ENCODE results near the gene ST8SIA6.

Gene ST8SIA6

GRCh38 chr10:17475661-17476060 lies 21.3 kb upstream of the ST8SIA6 start:
- Histone ChIP-seq H2AFZ (ENCODE audit: low read depth, low read length, severe bottlenecking) (no peak overlapping the region), H3K27ac (ENCODE audit: low read depth, low read length) (no peak overlapping the region), H3K4me3 (ENCODE audit: insufficient read depth, low read length, poor library complexity, severe bottlenecking) (no peak overlapping the region), H3K9me3 (ENCODE audit: insufficient read depth, low read length) (no peaks in the 10 kb centered on the region), H3K79me2 (ENCODE audit: insufficient read depth, low read length) (no peaks in the 10 kb centered on the region), H3K36me3 (ENCODE audit: low read length) (no peaks in the 10 kb centered on the region), H4K20me1 (ENCODE audit: low read depth, low read length) (no peaks in the 10 kb centered on the region), H3K9ac (ENCODE audit: low read length) (no peak overlapping the region), H3F3A (ENCODE audit: insufficient read depth) (no peaks in the 10 kb centered on the region), H3K4me2 (ENCODE audit: low read depth, low read length, poor library complexity, severe bottlenecking) (no peak overlapping the region), H3K27me3 (ENCODE audit: low read length) (no peaks in the 10 kb centered on the region), H3K9me2 (replicated peaks; ENCODE audit: insufficient read depth, low read length) (no peaks in the 10 kb centered on the region)
- TF ChIP-seq CTCF (IDR thresholded peaks at IDR 0.05; ENCODE audit: insufficient read depth, low read length, poor library complexity, severe bottlenecking) (no peak), EZH2phosphoT487 (conservative IDR thresholded peaks at IDR 0.05; ENCODE audit: low read length) (no peak)

- H3K9me3 ChIP-seq (ENCODE audit: insufficient read depth, low read length), result no peaks in the 10 kb centered on the region
- no peaks in the 10 kb centered on the region for H3K27me3 ChIP-seq (ENCODE audit: low read length)
- no peaks in the 10 kb centered on the region for H4K20me1 ChIP-seq (ENCODE audit: low read depth, low read length)
- H3K9me2 ChIP-seq (replicated peaks; ENCODE audit: insufficient read depth, low read length), result no peaks in the 10 kb centered on the region
- H3K4me2 ChIP-seq (ENCODE audit: low read depth, low read length, poor library complexity, severe bottlenecking), result no peak overlapping the region
- H3K36me3 ChIP-seq (ENCODE audit: low read length), result no peaks in the 10 kb centered on the region
- no peak overlapping the region for H2AFZ ChIP-seq (ENCODE audit: low read depth, low read length, severe bottlenecking)
- no peak overlapping the region for H3K27ac ChIP-seq (ENCODE audit: low read depth, low read length)
- no peak overlapping the region for H3K9ac ChIP-seq (ENCODE audit: low read length)
- no peaks in the 10 kb centered on the region for H3K79me2 ChIP-seq (ENCODE audit: insufficient read depth, low read length)
- no peak overlapping the region for H3K4me3 ChIP-seq (ENCODE audit: insufficient read depth, low read length, poor library complexity, severe bottlenecking)
- TF ChIP-seq CTCF (IDR thresholded peaks at IDR 0.05; ENCODE audit: insufficient read depth, low read length, poor library complexity, severe bottlenecking), result no peak
- TF ChIP-seq EZH2phosphoT487 (conservative IDR thresholded peaks at IDR 0.05; ENCODE audit: low read length), result no peak
- no peaks in the 10 kb centered on the region for H3F3A ChIP-seq (ENCODE audit: insufficient read depth)
These were observed 20.4 kb upstream of the ST8SIA6 start for GRCh38 chr10:17474595-17475323.

GRCh38 chr10:17473228-17473950 lies 19.0 kb upstream of the ST8SIA6 start:
- no peaks in the 10 kb centered on the region for H3F3A ChIP-seq (ENCODE audit: insufficient read depth)
- H4K20me1 ChIP-seq (ENCODE audit: low read depth, low read length), result no peaks in the 10 kb centered on the region
- no peaks in the 10 kb centered on the region for H3K36me3 ChIP-seq (ENCODE audit: low read length)
- H3K9me3 ChIP-seq (ENCODE audit: insufficient read depth, low read length), result no peaks in the 10 kb centered on the region
- H3K27ac ChIP-seq (ENCODE audit: low read depth, low read length), result no peak overlapping the region
- TF ChIP-seq CTCF (IDR thresholded peaks at IDR 0.05; ENCODE audit: insufficient read depth, low read length, poor library complexity, severe bottlenecking) (no peak), EZH2phosphoT487 (conservative IDR thresholded peaks at IDR 0.05; ENCODE audit: low read length) (no peak)
- H3K9ac ChIP-seq (ENCODE audit: low read length), result no peak overlapping the region
- no peaks in the 10 kb centered on the region for H3K79me2 ChIP-seq (ENCODE audit: insufficient read depth, low read length)
- no peak overlapping the region for H3K4me2 ChIP-seq (ENCODE audit: low read depth, low read length, poor library complexity, severe bottlenecking)
- H3K9me2 ChIP-seq (replicated peaks; ENCODE audit: insufficient read depth, low read length), result no peaks in the 10 kb centered on the region
- H2AFZ ChIP-seq (ENCODE audit: low read depth, low read length, severe bottlenecking), result no peak overlapping the region
- no peak overlapping the region for H3K4me3 ChIP-seq (ENCODE audit: insufficient read depth, low read length, poor library complexity, severe bottlenecking)
- no peaks in the 10 kb centered on the region for H3K27me3 ChIP-seq (ENCODE audit: low read length)

Measured in SU-DHL-6 (cell line).